Left lobe of liver (tissue), 2 donors: ENCODE results near the gene CHMP6. TPM values are rescaled to one million over a fixed set of nuclear protein-coding genes. Genes with fewer than 3 reads are reported as not detected.

ENCODE experiments used
- ATAC-seq: fragments of 200-7000 bp; cut with Tn5 transposase; one replicate; pipeline ENCODE4 v1.9.1; 2020; ENCODE audit warnings: mild to moderate bottlenecking, moderate library complexity
- DNase-seq: peaks from one replicate; pipeline ENCODE4 v3.0.0-alpha.2; 2020; ENCODE audit warnings: low spot score
- total RNA-seq: library from RNA; stranded (reverse); gene quantifications from one replicate; pipeline ENCODE4 v1.2.1, GENCODE V29; 2021
- donor health status: DM: no; HTN: no; CAD: no; lungs with moderate emphysema.
- donor health status: DM: no; HTN: yes; CAD: no.

CHMP6 gene
- total RNA-seq, 1 donor from 2014 or later: 16.5 TPM

- no peak for ATAC-seq
- no peak for DNase-seq
Observed at GRCh38 chr17:81039854-81040758, 48.5 kb downstream of the CHMP6 start.

GRCh38 chr17:81040791-81041337, 49.2 kb downstream of the CHMP6 start:
- no peak for ATAC-seq

GRCh38 chr17:81042606-81043005, 51.0 kb downstream of the CHMP6 start:
- ATAC-seq (no peak), DNase-seq (no peak)

More at GRCh38 chr17:81040791-81041337, 49.2 kb downstream of the CHMP6 start:
- DNase-seq: no peak

- peak; percentile 5 for ATAC-seq
- DNase-seq: no peak
Observed at GRCh38 chr17:81043319-81043724, 51.7 kb downstream of the CHMP6 start.

GRCh38 chr17:81043725-81044427, 52.2 kb downstream of the CHMP6 start:
- DNase-seq (peak; percentile 65), ATAC-seq (peak; percentile 30)

- no peak for ATAC-seq
- DNase-seq: no peak
Observed at GRCh38 chr17:81044428-81044763, 52.8 kb downstream of the CHMP6 start.

- DNase-seq (peak; percentile 85), ATAC-seq (peak; percentile 51)
Observed at GRCh38 chr17:81044764-81045589, 53.3 kb downstream of the CHMP6 start.

GRCh38 chr17:81045590-81046095, 54.0 kb downstream of the CHMP6 start:
- no peak for ATAC-seq
- DNase-seq: no peak

- no peak for DNase-seq
- ATAC-seq: no peak
Observed at GRCh38 chr17:81046132-81046769, 54.6 kb downstream of the CHMP6 start.

- peak; percentile 6 for ATAC-seq
- DNase-seq: no peak
Observed at GRCh38 chr17:81046770-81047359, 55.2 kb downstream of the CHMP6 start.

GRCh38 chr17:81048827-81049371, 57.3 kb downstream of the CHMP6 start:
- ATAC-seq: no peak

GRCh38 chr17:81049372-81049911, 57.8 kb downstream of the CHMP6 start:
- DNase-seq: no peak
- ATAC-seq: no peak

More at GRCh38 chr17:81048827-81049371, 57.3 kb downstream of the CHMP6 start:
- no peak for DNase-seq

Other genes with a start within 250 kb of the CHMP6 start
- gene BAIAP2, start 43.3 kb downstream of the CHMP6 start, total RNA-seq: 101 TPM
- not detected for gene PVALEF, start 173.7 kb downstream of the CHMP6 start, total RNA-seq
- 0.70 TPM for gene AATK, start 174.4 kb downstream of the CHMP6 start, total RNA-seq
- 2.1 TPM for gene CEP131, start 231.1 kb downstream of the CHMP6 start, total RNA-seq
- 33.9 TPM for gene TEPSIN, start 247.2 kb downstream of the CHMP6 start, total RNA-seq
- gene NDUFAF8, start 247.5 kb downstream of the CHMP6 start, total RNA-seq: 33.3 TPM